Panc1 (cell line): ENCODE data around the gene PARD3. TPM values are rescaled to one million over a fixed set of nuclear protein-coding genes. Genes with fewer than 3 reads are reported as not detected.

Experiments
- ATAC-seq: fragments of 200-7000 bp; cut with Tn5 transposase; 2 replicates; pipeline ENCODE4 v1.9.1; 2020; ENCODE audit warnings: mild to moderate bottlenecking, moderate library complexity
- BruUV-seq: library from RNA; stranded (reverse); fragments of 400-500 nt; replicated peaks from 2 replicates; lab custom pipeline; 2021; lab: Mats Ljungman, UMichigan
- CTCF ChIA-PET: fragments of 300-600 bp; sonication (Branson Sonifier 250); formaldehyde crosslinking; loops from one replicate; lab custom pipeline; 2022; ENCODE audit warnings: antibody characterized with exemption; lab: Charles Lee
- POLR2A ChIA-PET: fragments of 300-600 bp; sonication (Branson Sonifier 250); formaldehyde crosslinking; loops from one replicate; lab custom pipeline; 2022; ENCODE audit warnings: antibody characterized with exemption; lab: Charles Lee
- DNase-seq: peaks from one replicate; pipeline ENCODE4 v3.0.0-alpha.2; 2010; ENCODE audit warnings: low read depth, low spot score
- H3K27ac ChIP-seq: 2 replicates; pipeline ENCODE4 v1.5.1; 2011; ENCODE audit warnings: mild to moderate bottlenecking, low read length, inconsistent platforms
- H3K27me3 ChIP-seq: fragments of 200-500 bp; sonication (Bioruptor generic); 2 replicates; pipeline ENCODE4 v1.6.0; 2014; ENCODE audit warnings: low read length, inconsistent platforms; ENCODE audit not compliant: control insufficient read depth, insufficient read depth
- H3K36me3 ChIP-seq: fragments of 200-500 bp; sonication (Bioruptor generic); 2 replicates; pipeline ENCODE4 v1.5.1; 2014; ENCODE audit warnings: inconsistent platforms, mild to moderate bottlenecking, low read length, moderate library complexity; ENCODE audit not compliant: control insufficient read depth, insufficient read depth
- H3K4me1 ChIP-seq: 2 replicates; pipeline ENCODE4 v1.5.1; 2011; ENCODE audit warnings: inconsistent platforms, mild to moderate bottlenecking, low read length, moderate library complexity; ENCODE audit not compliant: control insufficient read depth, insufficient read depth
- H3K4me3 ChIP-seq, 2 experiments: 2 replicates each; pipeline ENCODE4 v1.5.1; 2011 to 2012; ENCODE audit warnings: low read depth in 2 of 2, low read length in 2 of 2, mild to moderate bottlenecking in 2 of 2, inconsistent platforms in 1 of 2, moderate library complexity in 1 of 2
- H3K9me3 ChIP-seq: fragments of 200-500 bp; sonication (Bioruptor generic); 2 replicates; pipeline ENCODE4 v1.5.1; 2014; ENCODE audit warnings: low read depth, mild to moderate bottlenecking, inconsistent platforms, low read length, moderate library complexity; ENCODE audit not compliant: control insufficient read depth, insufficient read depth
- POLR2AphosphoS5 ChIP-seq: IDR thresholded peaks from 2 replicates; pipeline ENCODE4 v1.6.1; 2012; ENCODE audit warnings: mild to moderate bottlenecking, low read depth, low read length, moderate library complexity
- SIN3A ChIP-seq: IDR thresholded peaks from 2 replicates; pipeline ENCODE4 v1.6.1; 2012; ENCODE audit warnings: low read depth, mild to moderate bottlenecking, low read length, moderate library complexity, borderline replicate concordance; ENCODE audit not compliant: insufficient read depth
- TCF7L2 ChIP-seq: IDR thresholded peaks from 2 replicates; pipeline ENCODE4 v1.6.1; 2011; ENCODE audit warnings: mild to moderate bottlenecking, low read depth, low read length, inconsistent platforms
- in situ Hi-C: cut with HindIII; loops from 2 replicates; pipeline ENCODE4 v1.10.0; 2016; ENCODE audit warnings: low sequenced_read_pairs, low pct_unique_long_range_greater_than_20kb
- intact Hi-C: fragments of 100-400 bp; cut with micrococcal nuclease; formaldehyde crosslinking; loops from one replicate; pipeline ENCODE4 v1.10.0; 2022; ENCODE audit not compliant: unreplicated experiment
- total RNA-seq: library from RNA; stranded (reverse); gene quantifications from one replicate; pipeline ENCODE4 v1.2.1, GENCODE V29; 2021; ENCODE audit not compliant: unreplicated experiment
- TF ChIP-seq, protein P1 (sequence below): fragments of 450-650 bp; IDR thresholded peaks from 2 replicates; pipeline ENCODE4 v1.5.1; 2017; ENCODE audit warnings: mild to moderate bottlenecking
- TF ChIP-seq, protein P2 (sequence below), 2 experiments: IDR thresholded peaks; 2 replicates each; pipeline ENCODE4 v1.6.1; 2011 to 2012; ENCODE audit warnings: low read depth in 2 of 2, control low read depth in 1 of 2, low read length in 1 of 2, mild to moderate bottlenecking in 1 of 2, moderate library complexity in 1 of 2; ENCODE audit not compliant: insufficient read depth in 1 of 2

PARD3 gene
- total RNA-seq, 1 experiment from 2014 or later, result 29.8 TPM

DNA sequence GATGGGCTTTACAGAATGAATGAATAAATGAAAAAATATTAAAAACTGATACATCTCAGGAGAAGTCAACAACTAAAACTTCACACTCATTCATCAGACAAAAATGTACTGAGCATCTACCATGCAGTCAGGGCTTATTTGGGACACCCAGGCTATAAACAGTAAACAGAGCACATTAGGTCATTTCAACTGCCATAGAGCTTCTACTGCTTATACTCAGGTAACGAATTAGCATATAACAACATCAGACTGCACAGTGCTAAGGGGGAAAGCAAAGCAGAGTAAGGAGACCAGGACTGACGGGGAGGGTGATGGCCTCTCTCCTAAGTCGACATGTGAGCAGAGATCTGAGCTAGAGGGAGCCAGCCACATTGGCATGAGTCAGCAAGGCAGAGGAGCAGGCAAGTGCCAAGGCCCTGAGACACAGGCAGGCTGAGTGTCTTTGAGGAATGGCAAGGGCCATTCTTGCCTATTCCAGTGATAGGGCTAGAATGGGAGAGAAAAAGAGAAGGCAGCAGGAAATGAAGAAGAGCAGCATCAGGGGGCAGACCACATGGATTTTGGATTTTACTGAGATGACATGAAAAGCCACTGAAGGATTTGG is 528.9 kb downstream of the PARD3 start:
- no TSS peak for BruUV-seq
- no peaks in the 10 kb centered on the region for H3K9me3 ChIP-seq
- no peak overlapping the region for H3K27ac ChIP-seq
- no peak overlapping the region for H3K4me3 ChIP-seq
- no peak for TF ChIP-seq POLR2AphosphoS5
- no peak for TF ChIP-seq SIN3A
- TF ChIP-seq, protein P1, sequence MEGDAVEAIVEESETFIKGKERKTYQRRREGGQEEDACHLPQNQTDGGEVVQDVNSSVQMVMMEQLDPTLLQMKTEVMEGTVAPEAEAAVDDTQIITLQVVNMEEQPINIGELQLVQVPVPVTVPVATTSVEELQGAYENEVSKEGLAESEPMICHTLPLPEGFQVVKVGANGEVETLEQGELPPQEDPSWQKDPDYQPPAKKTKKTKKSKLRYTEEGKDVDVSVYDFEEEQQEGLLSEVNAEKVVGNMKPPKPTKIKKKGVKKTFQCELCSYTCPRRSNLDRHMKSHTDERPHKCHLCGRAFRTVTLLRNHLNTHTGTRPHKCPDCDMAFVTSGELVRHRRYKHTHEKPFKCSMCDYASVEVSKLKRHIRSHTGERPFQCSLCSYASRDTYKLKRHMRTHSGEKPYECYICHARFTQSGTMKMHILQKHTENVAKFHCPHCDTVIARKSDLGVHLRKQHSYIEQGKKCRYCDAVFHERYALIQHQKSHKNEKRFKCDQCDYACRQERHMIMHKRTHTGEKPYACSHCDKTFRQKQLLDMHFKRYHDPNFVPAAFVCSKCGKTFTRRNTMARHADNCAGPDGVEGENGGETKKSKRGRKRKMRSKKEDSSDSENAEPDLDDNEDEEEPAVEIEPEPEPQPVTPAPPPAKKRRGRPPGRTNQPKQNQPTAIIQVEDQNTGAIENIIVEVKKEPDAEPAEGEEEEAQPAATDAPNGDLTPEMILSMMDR, result no peak
- TF ChIP-seq, protein P2, sequence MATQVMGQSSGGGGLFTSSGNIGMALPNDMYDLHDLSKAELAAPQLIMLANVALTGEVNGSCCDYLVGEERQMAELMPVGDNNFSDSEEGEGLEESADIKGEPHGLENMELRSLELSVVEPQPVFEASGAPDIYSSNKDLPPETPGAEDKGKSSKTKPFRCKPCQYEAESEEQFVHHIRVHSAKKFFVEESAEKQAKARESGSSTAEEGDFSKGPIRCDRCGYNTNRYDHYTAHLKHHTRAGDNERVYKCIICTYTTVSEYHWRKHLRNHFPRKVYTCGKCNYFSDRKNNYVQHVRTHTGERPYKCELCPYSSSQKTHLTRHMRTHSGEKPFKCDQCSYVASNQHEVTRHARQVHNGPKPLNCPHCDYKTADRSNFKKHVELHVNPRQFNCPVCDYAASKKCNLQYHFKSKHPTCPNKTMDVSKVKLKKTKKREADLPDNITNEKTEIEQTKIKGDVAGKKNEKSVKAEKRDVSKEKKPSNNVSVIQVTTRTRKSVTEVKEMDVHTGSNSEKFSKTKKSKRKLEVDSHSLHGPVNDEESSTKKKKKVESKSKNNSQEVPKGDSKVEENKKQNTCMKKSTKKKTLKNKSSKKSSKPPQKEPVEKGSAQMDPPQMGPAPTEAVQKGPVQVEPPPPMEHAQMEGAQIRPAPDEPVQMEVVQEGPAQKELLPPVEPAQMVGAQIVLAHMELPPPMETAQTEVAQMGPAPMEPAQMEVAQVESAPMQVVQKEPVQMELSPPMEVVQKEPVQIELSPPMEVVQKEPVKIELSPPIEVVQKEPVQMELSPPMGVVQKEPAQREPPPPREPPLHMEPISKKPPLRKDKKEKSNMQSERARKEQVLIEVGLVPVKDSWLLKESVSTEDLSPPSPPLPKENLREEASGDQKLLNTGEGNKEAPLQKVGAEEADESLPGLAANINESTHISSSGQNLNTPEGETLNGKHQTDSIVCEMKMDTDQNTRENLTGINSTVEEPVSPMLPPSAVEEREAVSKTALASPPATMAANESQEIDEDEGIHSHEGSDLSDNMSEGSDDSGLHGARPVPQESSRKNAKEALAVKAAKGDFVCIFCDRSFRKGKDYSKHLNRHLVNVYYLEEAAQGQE (IDR thresholded peaks at IDR 0.05; ENCODE audit: insufficient read depth in 1 of 2, low read depth in 2 of 2, low read length in 1 of 2), result no peak
- TF ChIP-seq TCF7L2, result no peak
- 0 out of 2 replicates have a peak, but pooled peaks have one; percentile 51 for ATAC-seq
- peaks cover 2% of the 10 kb centered on the region; the same call in 1 of the 2 replicates for H3K4me1 ChIP-seq
- intact Hi-C loops (no loop called here), in situ Hi-C loops (no loop called here)
- CTCF ChIA-PET, result no interaction called here
- no peak for DNase-seq
- POLR2A ChIA-PET, result no interaction called here
- no peaks in the 10 kb centered on the region for H3K27me3 ChIP-seq
- no peaks in the 10 kb centered on the region for H3K36me3 ChIP-seq

DNA sequence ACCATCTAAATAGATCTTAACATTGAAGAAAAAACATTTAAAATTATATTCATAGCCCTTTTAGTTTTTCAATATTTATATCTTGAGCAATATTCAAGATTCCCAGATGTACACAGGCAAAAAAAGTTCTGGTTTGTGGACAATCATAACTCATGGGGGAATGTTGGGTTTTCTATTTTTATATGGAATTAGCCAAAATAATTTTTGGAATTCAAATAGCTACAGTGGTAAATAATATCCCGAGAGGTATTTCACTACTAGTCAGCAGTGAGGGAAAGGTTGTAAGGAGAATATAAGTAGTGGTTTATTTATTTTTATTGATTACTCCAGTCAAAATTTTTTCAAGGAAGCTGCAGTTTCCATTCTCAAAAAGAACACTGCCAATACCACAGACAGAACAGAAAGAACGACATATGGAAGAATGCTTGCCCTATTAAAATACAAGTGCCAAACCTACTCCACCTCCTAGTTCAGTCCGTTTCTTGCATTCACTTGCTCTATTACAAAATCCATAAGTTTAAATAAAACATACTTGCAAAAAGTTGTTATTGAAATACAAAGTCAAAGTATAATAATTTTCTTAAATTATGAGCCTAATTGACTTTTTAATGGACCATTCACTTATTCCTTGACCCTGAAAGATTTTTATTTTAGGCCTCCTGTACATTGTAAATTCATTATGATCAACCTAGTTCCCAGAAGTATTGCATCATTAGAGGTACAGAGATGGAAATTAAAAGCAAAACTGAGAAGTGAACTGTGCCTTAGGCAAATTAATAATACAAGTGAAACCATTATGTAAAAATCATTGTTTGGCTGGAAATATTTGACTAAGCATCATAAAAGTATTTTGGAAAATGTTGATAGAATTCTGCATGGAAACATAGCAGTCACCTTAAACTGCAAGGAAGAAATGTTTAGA is 533.2 kb downstream of the PARD3 start:
- POLR2A ChIA-PET, result interaction anchor here (0.6 kb wide), 1 partner anchor 119 kb away, joined by 5 read pairs; no protein-coding TSS in a partner anchor
- TF ChIP-seq, protein P2 (IDR thresholded peaks at IDR 0.05; ENCODE audit: insufficient read depth in 1 of 2, low read depth in 2 of 2, low read length in 1 of 2), result no peak
- TF ChIP-seq, protein P1, result no peak
- TF ChIP-seq POLR2AphosphoS5 (no peak), SIN3A (no peak), TCF7L2 (no peak)
- BruUV-seq, result no TSS peak
- no peak for ATAC-seq
- in situ Hi-C loops (no loop called here), intact Hi-C loops (no loop called here)
- Histone ChIP-seq H3K4me1 (peaks cover 6% of the 10 kb centered on the region), H3K27me3 (no peaks in the 10 kb centered on the region), H3K4me3 (no peak overlapping the region), H3K36me3 (no peaks in the 10 kb centered on the region), H3K9me3 (no peaks in the 10 kb centered on the region), H3K27ac (peak overlapping the region; percentile 66)
- CTCF ChIA-PET, result no interaction called here
- DNase-seq, result no peak
